OCI-LY1 (cell line): ENCODE measurements around the gene KPTN.

ENCODE experiments used
- H2AFZ ChIP-seq: fragments of 200-600 bp; sonication (generic), shearing (Covaris generic); 2 replicates; pipeline ENCODE4 v1.6.0; 2014; ENCODE audit warnings: antibody characterized with exemption, mild to moderate bottlenecking, low read length
- H3F3A ChIP-seq: fragments of 200-600 bp; sonication (generic), shearing (Covaris generic); 2 replicates; pipeline ENCODE4 v1.6.0; 2014; ENCODE audit warnings: mild to moderate bottlenecking, antibody characterized with exemption, low read length, moderate library complexity; ENCODE audit not compliant: insufficient read depth
- H3K27ac ChIP-seq: fragments of 200-600 bp; sonication (generic); 2 replicates; pipeline ENCODE4 v1.5.1; 2014; ENCODE audit warnings: low read length, mixed run types, mild to moderate bottlenecking, low read depth; ENCODE audit not compliant: poor library complexity, severe bottlenecking
- H3K27me3 ChIP-seq: fragments of 200-600 bp; sonication (generic); 2 replicates; pipeline ENCODE4 v1.6.0; 2014; ENCODE audit warnings: antibody characterized with exemption, mild to moderate bottlenecking, low read length, moderate library complexity; ENCODE audit not compliant: insufficient read depth
- H3K36me3 ChIP-seq: fragments of 200-600 bp; sonication (generic); 2 replicates; pipeline ENCODE4 v1.6.1; 2014; ENCODE audit warnings: mild to moderate bottlenecking, antibody characterized with exemption, low read length, moderate library complexity, mixed read lengths; ENCODE audit not compliant: insufficient read depth
- H3K4me1 ChIP-seq: fragments of 200-600 bp; sonication (generic); 2 replicates; pipeline ENCODE4 v1.5.1; 2014; ENCODE audit warnings: mild to moderate bottlenecking, low read length, moderate library complexity; ENCODE audit not compliant: insufficient read depth, severe bottlenecking
- H3K4me2 ChIP-seq: fragments of 200-600 bp; sonication (generic), shearing (Covaris generic); 2 replicates; pipeline ENCODE4 v1.6.1; 2014; ENCODE audit warnings: low read length
- H3K4me3 ChIP-seq: fragments of 200-600 bp; sonication (generic); 2 replicates; pipeline ENCODE4 v1.5.1; 2014; ENCODE audit warnings: low read length, low read depth, mild to moderate bottlenecking, mixed read lengths; ENCODE audit not compliant: poor library complexity, severe bottlenecking
- H3K79me2 ChIP-seq: fragments of 200-600 bp; shearing (Covaris generic); 2 replicates; pipeline ENCODE4 v1.6.1; 2016; ENCODE audit warnings: mixed run types, low read length, mixed read lengths; ENCODE audit not compliant: insufficient read depth
- H3K9ac ChIP-seq: fragments of 200-600 bp; sonication (generic), shearing (Covaris generic); 2 replicates; pipeline ENCODE4 v1.6.1; 2014; ENCODE audit warnings: mild to moderate bottlenecking, low read length, mixed read lengths
- H3K9me2 ChIP-seq: fragments of 200-600 bp; sonication (generic), shearing (Covaris generic); 2 replicates; pipeline ENCODE4 v1.6.1; 2014; ENCODE audit warnings: low read depth, mild to moderate bottlenecking, low read length, mixed read lengths
- H3K9me3 ChIP-seq: fragments of 200-600 bp; shearing (Covaris generic); 2 replicates; pipeline ENCODE4 v1.6.1; 2014; ENCODE audit warnings: low read length, mixed read lengths
- H4K20me1 ChIP-seq: fragments of 200-600 bp; sonication (generic), shearing (Covaris generic); 2 replicates; pipeline ENCODE4 v1.6.0; 2016; ENCODE audit warnings: mild to moderate bottlenecking, low read length; ENCODE audit not compliant: insufficient read depth
- CTCF ChIP-seq: fragments of 200-600 bp; sonication (generic), shearing (Covaris generic); IDR thresholded peaks from 2 replicates; pipeline ENCODE4 v1.5.1; 2017; ENCODE audit warnings: mild to moderate bottlenecking, antibody characterized with exemption, low read length, moderate library complexity, mixed read lengths
- EZH2 ChIP-seq: fragments of 200-600 bp; sonication (generic), shearing (Covaris generic); IDR thresholded peaks from 2 replicates; pipeline ENCODE4 v1.8.0; 2017; ENCODE audit warnings: borderline replicate concordance, mixed run types, mild to moderate bottlenecking, antibody characterized with exemption, low read length, moderate library complexity, mixed read lengths

Gene KPTN

DNA sequence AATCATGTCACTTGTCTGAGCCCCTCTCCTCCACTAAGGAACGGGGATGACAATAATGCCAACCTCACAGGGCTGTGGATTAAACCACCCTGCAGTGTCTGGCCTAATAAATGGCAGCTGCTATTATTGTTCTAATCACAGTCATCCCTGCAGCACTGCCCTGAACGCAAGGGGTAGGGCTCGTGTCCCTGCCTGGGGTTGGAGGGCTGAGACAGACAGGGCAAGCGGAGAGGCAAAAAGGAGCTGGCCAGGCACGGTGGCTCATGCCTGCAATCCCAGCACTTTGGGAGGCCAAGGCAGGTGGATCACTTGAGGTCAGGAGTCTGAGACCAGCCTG is 10.2 kb upstream of the KPTN start:
- H3K79me2 ChIP-seq: no peaks in the 10 kb centered on the region
- peaks cover 26% of the 10 kb centered on the region; the same call in 1 of the 2 replicates for H3K36me3 ChIP-seq
- no peaks in the 10 kb centered on the region for H3K9me3 ChIP-seq
- H3K9ac ChIP-seq: no peak overlapping the region
- no peak overlapping the region for H3K27ac ChIP-seq
- no peaks in the 10 kb centered on the region for H3K9me2 ChIP-seq
- no peaks in the 10 kb centered on the region for H3K4me1 ChIP-seq
- H3F3A ChIP-seq: no peaks in the 10 kb centered on the region
- no peak overlapping the region for H3K4me3 ChIP-seq
- H4K20me1 ChIP-seq: no peaks in the 10 kb centered on the region
- H2AFZ ChIP-seq: no peak overlapping the region
- TF ChIP-seq EZH2: no peak
- TF ChIP-seq CTCF: no peak
- H3K27me3 ChIP-seq: no peaks in the 10 kb centered on the region
- H3K4me2 ChIP-seq: no peak overlapping the region

DNA sequence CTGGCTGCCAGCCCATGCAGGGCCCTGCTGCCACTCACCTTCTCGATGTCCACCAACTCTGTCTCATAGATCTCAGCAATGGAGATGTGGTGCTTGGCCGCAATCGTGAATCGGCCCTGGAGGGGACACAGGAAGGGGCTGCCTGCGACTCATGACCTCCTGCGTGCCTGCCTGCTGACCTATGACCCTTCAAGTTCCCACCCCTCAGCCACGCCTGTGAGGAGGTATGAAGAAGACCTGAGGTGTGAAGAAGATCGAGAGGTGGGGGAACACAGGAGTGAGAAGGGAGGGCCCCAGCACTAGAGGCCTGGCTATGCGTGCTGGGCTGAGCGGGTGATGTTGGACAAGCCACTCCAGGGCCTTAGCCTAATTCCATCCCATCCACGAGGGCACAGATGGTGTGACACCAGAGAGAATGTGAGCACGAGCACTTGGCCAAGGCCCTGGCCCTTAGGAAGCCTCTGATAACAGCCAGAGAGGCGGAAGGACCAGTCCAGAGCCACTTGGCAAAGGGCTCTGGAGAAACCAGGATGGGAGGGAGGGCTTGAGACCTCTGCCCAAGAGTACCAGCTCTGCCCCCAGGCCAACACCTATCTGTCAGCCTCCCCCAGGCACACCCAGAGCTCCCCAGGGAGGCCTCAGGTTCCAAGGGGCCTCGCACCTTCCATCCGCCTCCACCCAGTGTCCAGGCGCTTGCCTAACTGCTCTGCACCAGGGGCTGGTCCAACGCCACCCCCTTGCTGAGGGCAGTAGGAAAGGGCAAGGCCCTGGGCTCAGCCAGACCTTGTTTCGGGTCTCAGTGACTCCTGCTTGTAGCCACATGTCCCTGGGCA is 9.6 kb upstream of the KPTN start:
- Histone ChIP-seq H3K4me1 (no peaks in the 10 kb centered on the region), H3K36me3 (peaks cover 26% of the 10 kb centered on the region; the same call in 1 of the 2 replicates), H3K4me3 (no peak overlapping the region), H3K9me2 (no peaks in the 10 kb centered on the region), H3K4me2 (no peak overlapping the region), H3K27me3 (no peaks in the 10 kb centered on the region), H3K79me2 (no peaks in the 10 kb centered on the region), H3K9me3 (no peaks in the 10 kb centered on the region), H3F3A (no peaks in the 10 kb centered on the region), H3K9ac (no peak overlapping the region), H4K20me1 (no peaks in the 10 kb centered on the region), H2AFZ (no peak overlapping the region), H3K27ac (no peak overlapping the region)
- no peak for TF ChIP-seq CTCF
- no peak for TF ChIP-seq EZH2

- Histone ChIP-seq H3K9me3 (no peaks in the 10 kb centered on the region), H3K9me2 (no peaks in the 10 kb centered on the region), H3K4me2 (no peak overlapping the region), H4K20me1 (no peaks in the 10 kb centered on the region), H3K4me3 (no peak overlapping the region), H3K27ac (no peak overlapping the region), H3K4me1 (no peaks in the 10 kb centered on the region), H3K27me3 (no peaks in the 10 kb centered on the region), H3F3A (no peaks in the 10 kb centered on the region), H3K36me3 (peaks cover 32% of the 10 kb centered on the region; the same call in 1 of the 2 replicates), H2AFZ (no peak overlapping the region), H3K79me2 (no peaks in the 10 kb centered on the region), H3K9ac (no peak overlapping the region)
- TF ChIP-seq CTCF (no peak), EZH2 (no peak)
Measured at GRCh38 chr19:47492571-47493377, 8.8 kb upstream of the KPTN start.
